CD4-positive, CD25-positive, alpha-beta regulatory T cell (primary cell): ENCODE results near the gene CCL11. TPM values are rescaled to one million over a fixed set of nuclear protein-coding genes. Genes with fewer than 3 reads are reported as not detected.
A peak's percentile ranks its signal among the peaks of the same experiment; 100 is the strongest.
"Not testable (repeated sequence)": the region's sequence is repeated elsewhere in the genome, so short reads cannot be mapped to it uniquely, and the experiment has no call there.

Experiments used
- ATAC-seq, 2 donors: fragments of 150-1000 bp; cut with Tn5 transposase; one replicate each; pipeline ENCODE4 v1.10.0; 2021; ENCODE audit warnings: low read depth in 2 of 2, moderate number of reproducible peaks in 2 of 2, moderate library complexity in 1 of 2
- DNase-seq, 3 donors: peaks; one replicate each; pipeline versions ENCODE4 v3.0.0 to v3.0.0-alpha.2; 2012 to 2022; ENCODE audit warnings: mixed read lengths in 1 of 3
- H3K27ac ChIP-seq: one replicate; pipeline ENCODE4 v1.7.0; 2013; ENCODE audit warnings: mild to moderate bottlenecking, low read length; ENCODE audit not compliant: insufficient read depth, poor library complexity, severe bottlenecking
- H3K27me3 ChIP-seq: one replicate; pipeline ENCODE4 v1.7.0; 2013; ENCODE audit warnings: low read length; ENCODE audit not compliant: control insufficient read depth, insufficient read depth
- H3K36me3 ChIP-seq: one replicate; pipeline ENCODE4 v1.7.0; 2013; ENCODE audit warnings: mild to moderate bottlenecking, low read length, moderate library complexity; ENCODE audit not compliant: control insufficient read depth, insufficient read depth
- H3K4me1 ChIP-seq: 2 replicates; pipeline ENCODE4 v1.7.0; 2013; ENCODE audit warnings: mild to moderate bottlenecking, low read length; ENCODE audit not compliant: insufficient read depth, control insufficient read depth, poor library complexity, severe bottlenecking
- H3K4me3 ChIP-seq: one replicate; pipeline ENCODE4 v1.7.0; 2013; ENCODE audit warnings: low read depth, mild to moderate bottlenecking, low read length, moderate library complexity
- H3K9me3 ChIP-seq, 2 experiments: 1 replicate in 1 of 2; 2 replicates in 1 of 2; pipeline ENCODE4 v1.7.0; 2013; ENCODE audit warnings: low read length in 2 of 2, mild to moderate bottlenecking in 1 of 2, moderate library complexity in 1 of 2; ENCODE audit not compliant: control insufficient read depth in 2 of 2
- H3K27ac Mint-ChIP-seq, 3 donors: one replicate each; pipeline ENCODE4 v1.8.0; 2020 to 2022; ENCODE audit warnings: mild to moderate bottlenecking in 3 of 3, mixed read lengths in 3 of 3, moderate library complexity in 2 of 3
- H3K27me3 Mint-ChIP-seq: one replicate; pipeline ENCODE4 v1.8.0; 2022; ENCODE audit warnings: mild to moderate bottlenecking, mixed read lengths
- H3K36me3 Mint-ChIP-seq: one replicate; pipeline ENCODE4 v1.8.0; 2020; ENCODE audit warnings: mixed read lengths
- H3K4me1 Mint-ChIP-seq, 4 donors: one replicate each; pipeline ENCODE4 v1.8.0; 2020 to 2022; ENCODE audit warnings: mixed read lengths in 4 of 4, mild to moderate bottlenecking in 1 of 4
- H3K4me3 Mint-ChIP-seq, 4 donors: one replicate each; pipeline ENCODE4 v1.8.0; 2020 to 2022; ENCODE audit warnings: mild to moderate bottlenecking in 4 of 4, mixed read lengths in 4 of 4, moderate library complexity in 3 of 4
- H3K9me3 Mint-ChIP-seq, 7 donors: one replicate each; pipeline ENCODE4 v1.8.0; 2020 to 2022; ENCODE audit warnings: mixed read lengths in 7 of 7, mild to moderate bottlenecking in 3 of 7, moderate library complexity in 2 of 7
- polyA plus RNA-seq, 4 donors: library from polyadenylated mRNA; unstranded; fragments of 300-500 nt; fragmentation: Illumina TruSeq; gene quantifications; one replicate each; pipeline ENCODE4 v1.2.3, GENCODE V29; 2021
- total RNA-seq: library from RNA; stranded (reverse); gene quantifications from one replicate; pipeline ENCODE4 v1.2.3, GENCODE V29; 2022

Gene CCL11
- total and polyA plus RNA-seq, 5 donors from 2014 or later, result not detected

- peaks cover 0 to 2% (median 0%) of the 10 kb centered on the region in 7 donors for H3K9me3 Mint-ChIP-seq
- Histone ChIP-seq H3K4me3 (no peak overlapping the region), H3K4me1 (no peaks in the 10 kb centered on the region), H3K9me3 (no peaks in the 10 kb centered on the region), H3K36me3 (no peaks in the 10 kb centered on the region), H3K27ac (no peak overlapping the region), H3K27me3 (peaks cover 13% of the 10 kb centered on the region)
- DNase-seq (no peak), ATAC-seq (no peak)
- H3K27me3 Mint-ChIP-seq, result peaks cover 16% of the 10 kb centered on the region
- no peaks in the 10 kb centered on the region for H3K36me3 Mint-ChIP-seq
- H3K4me3 Mint-ChIP-seq, result no peak overlapping the region
- H3K4me1 Mint-ChIP-seq, result no peaks in the 10 kb centered on the region
- no peak overlapping the region for H3K27ac Mint-ChIP-seq
Measured at GRCh38 chr17:34313164-34313563, 27.6 kb downstream of the CCL11 start.

GRCh38 chr17:34314279-34314678 is 28.7 kb downstream of the CCL11 start:
- no peak overlapping the region for H3K27ac ChIP-seq

DNA sequence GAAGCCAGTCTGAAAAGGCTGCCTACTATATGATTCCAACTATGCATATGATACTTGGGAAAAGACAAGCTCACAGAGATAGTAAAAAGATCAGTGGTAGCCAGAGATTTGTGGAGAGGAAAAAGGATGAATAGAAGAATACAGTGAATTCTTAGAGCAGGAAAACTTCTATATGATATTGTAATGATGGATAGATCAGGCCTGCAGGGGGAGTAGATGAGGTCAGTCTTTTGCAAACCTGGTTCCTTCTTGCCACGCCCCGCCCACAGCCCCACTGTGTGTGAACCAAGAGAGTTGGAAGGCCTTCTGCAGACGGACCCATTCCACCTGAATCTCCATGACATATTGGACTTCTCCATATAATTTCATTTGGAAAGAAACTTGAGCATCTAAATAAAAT is 32.9 kb downstream of the CCL11 start:
- H3K27me3 Mint-ChIP-seq, result peaks cover 21% of the 10 kb centered on the region
- no peaks in the 10 kb centered on the region for H3K4me1 ChIP-seq
- H3K9me3 Mint-ChIP-seq, result peaks cover 0 to 2% (median 0%) of the 10 kb centered on the region in 7 donors
- H3K4me3 Mint-ChIP-seq, result no peak overlapping the region
- no peak overlapping the region for H3K27ac Mint-ChIP-seq
- no peaks in the 10 kb centered on the region for H3K4me1 Mint-ChIP-seq
- ATAC-seq, result no peak
- no peaks in the 10 kb centered on the region for H3K9me3 ChIP-seq
- H3K36me3 Mint-ChIP-seq, result no peaks in the 10 kb centered on the region
- H3K4me3 ChIP-seq, result no peak overlapping the region
- H3K27ac ChIP-seq, result no peak overlapping the region
- no peaks in the 10 kb centered on the region for H3K36me3 ChIP-seq
- DNase-seq, result peak in 1 of 3 donors; percentile 15
- peaks cover 8% of the 10 kb centered on the region for H3K27me3 ChIP-seq

More at GRCh38 chr17:34314279-34314678, 28.7 kb downstream of the CCL11 start:
- ATAC-seq, result no peak
- Mint-ChIP-seq H3K27me3 (peaks cover 16% of the 10 kb centered on the region), H3K9me3 (peaks cover 0 to 2% (median 0%) of the 10 kb centered on the region in 7 donors), H3K4me1 (no peaks in the 10 kb centered on the region), H3K36me3 (no peaks in the 10 kb centered on the region), H3K27ac (no peak overlapping the region), H3K4me3 (no peak overlapping the region)
- Histone ChIP-seq H3K27me3 (peaks cover 13% of the 10 kb centered on the region), H3K4me1 (no peaks in the 10 kb centered on the region), H3K9me3 (no peaks in the 10 kb centered on the region), H3K4me3 (no peak overlapping the region), H3K36me3 (no peaks in the 10 kb centered on the region)
- no peak for DNase-seq

GRCh38 chr17:34319039-34319483 is 33.5 kb downstream of the CCL11 start, which contains the start of gene CCL8:
Gene CCL8, plus strand, starts transcription at chr17:34319435. Its CDS starts 67 bp downstream, at chr17:34319502.
- Mint-ChIP-seq H3K27me3 (peaks cover 21% of the 10 kb centered on the region), H3K4me3 (no peak within 1 kb of the TSS), H3K4me1 (no peaks in the 10 kb centered on the region), H3K27ac (no peak within 1 kb of the TSS), H3K9me3 (peaks cover 0 to 6% (median 0%) of the 10 kb centered on the region in 7 donors), H3K36me3 (no peaks in the 10 kb centered on the region)
- Histone ChIP-seq H3K4me3 (no peak within 1 kb of the TSS), H3K27me3 (peaks cover 5% of the 10 kb centered on the region), H3K36me3 (no peaks in the 10 kb centered on the region), H3K27ac (no peak within 1 kb of the TSS), H3K9me3 (no peaks in the 10 kb centered on the region), H3K4me1 (no peaks in the 10 kb centered on the region)
- ATAC-seq, result no peak
- DNase-seq, result no peak

DNA sequence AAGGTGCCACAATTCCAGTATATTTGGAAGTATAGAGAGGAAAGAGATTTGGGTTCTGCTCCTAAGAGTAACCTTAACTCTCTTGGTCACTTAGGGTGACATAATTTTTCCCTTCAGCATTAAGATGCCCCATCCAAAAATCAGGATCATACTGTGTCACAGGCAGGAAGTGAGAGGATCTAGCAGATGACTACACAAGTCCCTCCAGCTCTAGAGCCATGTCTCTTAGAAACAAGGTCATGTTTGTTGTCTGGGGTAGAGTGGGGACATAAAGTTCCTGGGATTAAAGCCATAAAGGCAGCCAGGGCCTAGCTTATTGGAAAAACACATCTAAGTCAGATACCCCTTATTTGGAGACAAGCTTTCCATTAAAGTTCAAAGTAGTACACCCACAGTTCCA is 36.4 kb downstream of the CCL11 start:
- ATAC-seq (no peak), DNase-seq (no peak)
- H3K9me3 ChIP-seq, result peaks cover 0 to 7% of the 10 kb centered on the region in 2 experiments
- no peaks in the 10 kb centered on the region for H3K4me1 ChIP-seq
- Mint-ChIP-seq H3K27me3 (peaks cover 5% of the 10 kb centered on the region), H3K36me3 (no peaks in the 10 kb centered on the region), H3K27ac (no peak overlapping the region), H3K4me1 (no peaks in the 10 kb centered on the region), H3K9me3 (peaks cover 0 to 19% (median 2%) of the 10 kb centered on the region in 7 donors), H3K4me3 (no peak overlapping the region)
- no peak overlapping the region for H3K27ac ChIP-seq
- H3K27me3 ChIP-seq, result peaks cover 7% of the 10 kb centered on the region
- H3K4me3 ChIP-seq, result no peak overlapping the region
- H3K36me3 ChIP-seq, result no peaks in the 10 kb centered on the region

DNA sequence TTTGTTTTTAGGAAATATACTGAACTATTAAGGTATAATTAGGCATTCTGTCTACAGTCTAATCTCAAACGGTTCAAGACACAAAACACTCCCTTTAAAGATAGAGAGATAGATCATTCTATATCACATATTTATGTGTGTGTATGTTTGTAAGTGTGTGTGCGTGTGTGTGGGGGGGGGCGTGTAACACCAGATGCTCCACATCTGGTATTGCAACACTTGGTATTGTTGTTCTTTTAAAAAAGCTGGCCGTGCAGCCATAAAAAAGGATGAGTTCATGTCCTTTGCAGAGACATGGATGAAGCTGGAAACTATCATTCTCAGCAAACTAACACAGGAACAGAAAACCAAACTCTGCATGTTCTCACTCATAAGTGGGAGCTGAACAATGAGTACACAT is 42.0 kb downstream of the CCL11 start:
- peaks cover 12% of the 10 kb centered on the region for H3K27me3 ChIP-seq
- H3K27ac ChIP-seq, ATAC-seq, H3K9me3 ChIP-seq, H3K4me3 Mint-ChIP-seq, H3K4me3 ChIP-seq, H3K4me1 ChIP-seq, H3K36me3 ChIP-seq, H3K36me3 Mint-ChIP-seq, DNase-seq, H3K27ac Mint-ChIP-seq, H3K4me1 Mint-ChIP-seq: not testable (repeated sequence)
- H3K9me3 Mint-ChIP-seq, result peaks cover 0 to 19% (median 2%) of the 10 kb centered on the region in 7 donors
- H3K27me3 Mint-ChIP-seq, result peaks cover 29% of the 10 kb centered on the region

GRCh38 chr17:34337701-34338100 is 52.2 kb downstream of the CCL11 start:
- no peaks in the 10 kb centered on the region for H3K36me3 Mint-ChIP-seq
- ATAC-seq (no peak), DNase-seq (no peak)
- Histone ChIP-seq H3K4me1 (no peaks in the 10 kb centered on the region), H3K9me3 (no peaks in the 10 kb centered on the region), H3K36me3 (no peaks in the 10 kb centered on the region), H3K27me3 (peaks cover 10% of the 10 kb centered on the region), H3K4me3 (no peak overlapping the region), H3K27ac (no peak overlapping the region)
- peaks cover 46% of the 10 kb centered on the region for H3K27me3 Mint-ChIP-seq
- peaks cover 0 to 6% (median 1%) of the 10 kb centered on the region in 7 donors for H3K9me3 Mint-ChIP-seq
- H3K4me1 Mint-ChIP-seq, result no peaks in the 10 kb centered on the region
- H3K4me3 Mint-ChIP-seq, result no peak overlapping the region
- H3K27ac Mint-ChIP-seq, result no peak overlapping the region
